HEK293T (cell line): ENCODE data around the gene GUK1.

ENCODE experiments used
- CTCF ChIA-PET: fragments of 350-600 bp; formaldehyde crosslinking; extraction: SDS; loops from one replicate; lab custom pipeline; 2021; ENCODE audit warnings: antibody characterized with exemption, inconsistent platforms; lab: Yijun Ruan, JAX
- POLR2A ChIA-PET: fragments of 350-600 bp; formaldehyde crosslinking; extraction: SDS; loops from one replicate; lab custom pipeline; 2020; ENCODE audit warnings: antibody characterized with exemption, inconsistent platforms; lab: Yijun Ruan, JAX
- DNase-seq: peaks from one replicate; pipeline ENCODE4 v3.0.0; 2012; ENCODE audit warnings: mixed read lengths; ENCODE audit errors: extremely low spot score
- ARNT ChIP-seq: fragments of 450-650 bp; IDR thresholded peaks from 2 replicates; pipeline ENCODE4 v1.6.1; 2017; ENCODE audit warnings: mild to moderate bottlenecking
- BHLHE40 ChIP-seq: fragments of 450-650 bp; IDR thresholded peaks from 2 replicates; pipeline ENCODE4 v1.6.1; 2016; ENCODE audit warnings: mild to moderate bottlenecking, moderate library complexity, borderline replicate concordance
- CTBP1 ChIP-seq: fragments of 450-650 bp; IDR thresholded peaks from 2 replicates; pipeline ENCODE4 v1.6.1; 2016; ENCODE audit warnings: borderline replicate concordance
- ELF4 ChIP-seq: fragments of 450-650 bp; IDR thresholded peaks from 2 replicates; pipeline ENCODE4 v1.6.1; 2017; ENCODE audit warnings: antibody characterized with exemption
- FOXA1 ChIP-seq: fragments of 450-650 bp; IDR thresholded peaks from 2 replicates; pipeline ENCODE4 v1.6.1; 2016; ENCODE audit warnings: mild to moderate bottlenecking
- FOXK2 ChIP-seq: fragments of 450-650 bp; IDR thresholded peaks from 2 replicates; pipeline ENCODE4 v1.6.1; 2016; ENCODE audit warnings: mild to moderate bottlenecking
- FOXM1 ChIP-seq: fragments of 450-650 bp; IDR thresholded peaks from 2 replicates; pipeline ENCODE4 v1.6.1; 2017; ENCODE audit warnings: mild to moderate bottlenecking, borderline replicate concordance
- HDGF ChIP-seq: fragments of 450-650 bp; IDR thresholded peaks from 2 replicates; pipeline ENCODE4 v1.6.1; 2017; ENCODE audit warnings: antibody characterized with exemption, borderline replicate concordance
- L3MBTL2 ChIP-seq: fragments of 450-650 bp; conservative IDR thresholded peaks from 2 replicates; pipeline ENCODE4 v1.6.1; 2016; ENCODE audit warnings: mild to moderate bottlenecking
- LEF1 ChIP-seq: fragments of 450-650 bp; IDR thresholded peaks from 2 replicates; pipeline ENCODE4 v1.6.1; 2017; ENCODE audit warnings: mild to moderate bottlenecking, borderline replicate concordance
- NFRKB ChIP-seq: fragments of 450-650 bp; IDR thresholded peaks from 2 replicates; pipeline ENCODE4 v1.6.1; 2016; ENCODE audit warnings: mild to moderate bottlenecking, moderate library complexity
- SP1 ChIP-seq: fragments of 450-650 bp; IDR thresholded peaks from 2 replicates; pipeline ENCODE4 v1.6.1; 2017
- SUZ12 ChIP-seq: fragments of 450-650 bp; IDR thresholded peaks from 2 replicates; pipeline ENCODE4 v1.6.1; 2016; ENCODE audit warnings: mild to moderate bottlenecking
- TARDBP ChIP-seq: fragments of 450-650 bp; IDR thresholded peaks from 2 replicates; pipeline ENCODE4 v1.6.1; 2016
- ZNF384 ChIP-seq: fragments of 450-650 bp; IDR thresholded peaks from 2 replicates; pipeline ENCODE4 v1.6.1; 2016
- TF ChIP-seq, protein P1 (sequence below): fragments of 450-650 bp; IDR thresholded peaks from 2 replicates; pipeline ENCODE4 v1.6.1; 2016

Gene GUK1, protein sequence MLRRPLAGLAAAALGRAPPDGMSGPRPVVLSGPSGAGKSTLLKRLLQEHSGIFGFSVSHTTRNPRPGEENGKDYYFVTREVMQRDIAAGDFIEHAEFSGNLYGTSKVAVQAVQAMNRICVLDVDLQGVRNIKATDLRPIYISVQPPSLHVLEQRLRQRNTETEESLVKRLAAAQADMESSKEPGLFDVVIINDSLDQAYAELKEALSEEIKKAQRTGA

DNA sequence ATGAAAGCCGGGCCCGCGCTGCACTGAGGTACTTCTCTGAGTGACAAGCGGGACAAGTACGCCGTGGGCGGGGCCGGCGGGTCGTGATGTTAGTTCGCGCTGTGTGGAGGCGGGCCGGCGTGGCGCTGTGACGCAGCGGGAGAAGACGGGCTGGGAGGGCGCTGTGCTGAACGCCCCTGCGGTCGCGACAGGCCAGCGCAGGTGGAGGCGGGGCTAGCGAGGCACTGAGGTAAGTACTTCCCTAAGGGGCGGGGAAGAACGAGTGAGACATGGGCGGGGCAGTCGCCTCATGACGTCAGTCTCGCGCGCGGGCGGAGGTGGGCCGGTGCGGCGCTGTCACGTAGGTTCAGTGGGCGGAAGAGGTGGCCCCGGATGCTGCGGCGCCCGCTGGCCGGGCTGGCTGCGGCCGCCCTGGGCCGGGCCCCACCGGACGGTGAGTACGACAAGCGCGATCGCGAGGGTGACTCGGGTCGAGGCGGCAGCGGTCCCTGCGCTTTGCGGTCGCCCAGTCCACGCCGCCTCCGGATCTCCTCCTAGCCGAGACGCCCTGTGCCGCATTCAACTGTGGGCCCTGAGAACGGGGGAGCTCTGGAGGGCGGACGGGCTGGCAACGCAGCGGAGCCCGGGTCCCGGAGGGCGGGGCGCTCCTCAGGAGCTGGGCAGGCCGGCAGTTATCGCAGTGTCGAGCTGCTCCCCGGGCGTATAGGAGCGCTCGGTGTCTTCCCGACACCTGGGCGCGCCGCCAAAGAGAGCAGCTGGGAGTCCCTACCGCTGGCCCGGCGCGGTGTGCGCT lies at the start of gene GUK1:
Gene GUK1 (plus strand): TSS at position 349 of the 793 bp plus-strand sequence. CDS start 24 bp downstream, at position 373.
- ChIA-PET POLR2A (interaction anchor here (0.6 to 2.8 kb wide), 13 partner anchors 9 to 405 kb away, joined by 3 to 8 read pairs (median 4); partner anchors contain the start of genes JMJD4 and SNAP47), CTCF (interaction anchor here (1.0 kb wide), 1 partner anchor 13 kb away, joined by 5 read pairs; no protein-coding TSS in a partner anchor)
- peak; percentile 100 for DNase-seq
- TF ChIP-seq SUZ12 = no peak
- no peak for TF ChIP-seq FOXK2
- peak; percentile 84; the same call in 1 of the 2 replicates for TF ChIP-seq ARNT
- peak; percentile 100 for TF ChIP-seq HDGF
- TF ChIP-seq, protein P1, sequence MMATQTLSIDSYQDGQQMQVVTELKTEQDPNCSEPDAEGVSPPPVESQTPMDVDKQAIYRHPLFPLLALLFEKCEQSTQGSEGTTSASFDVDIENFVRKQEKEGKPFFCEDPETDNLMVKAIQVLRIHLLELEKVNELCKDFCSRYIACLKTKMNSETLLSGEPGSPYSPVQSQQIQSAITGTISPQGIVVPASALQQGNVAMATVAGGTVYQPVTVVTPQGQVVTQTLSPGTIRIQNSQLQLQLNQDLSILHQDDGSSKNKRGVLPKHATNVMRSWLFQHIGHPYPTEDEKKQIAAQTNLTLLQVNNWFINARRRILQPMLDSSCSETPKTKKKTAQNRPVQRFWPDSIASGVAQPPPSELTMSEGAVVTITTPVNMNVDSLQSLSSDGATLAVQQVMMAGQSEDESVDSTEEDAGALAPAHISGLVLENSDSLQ = peak; percentile 99

DNA sequence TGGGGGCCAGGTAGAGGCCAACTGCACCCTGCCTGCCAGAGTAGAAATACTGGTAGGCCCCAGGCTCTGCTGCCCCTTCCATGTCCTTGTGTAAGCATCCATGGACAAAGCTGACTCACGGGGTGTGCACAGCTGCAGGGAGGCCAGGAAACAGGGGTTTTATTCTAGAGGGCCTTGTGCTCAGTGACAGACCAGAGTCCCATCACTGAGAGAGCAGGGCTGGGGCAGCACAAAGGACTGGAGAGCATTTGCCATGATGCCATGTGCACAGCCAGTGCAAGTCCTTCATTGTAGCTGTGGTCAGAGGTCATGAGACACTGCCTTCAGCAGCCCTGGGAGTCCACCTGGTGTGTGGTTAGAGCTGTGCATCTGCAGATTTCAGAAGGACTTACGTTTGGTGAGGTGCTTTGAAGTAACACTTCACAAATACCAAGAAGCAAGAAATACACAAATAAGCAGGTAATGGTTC lies 49.4 kb upstream of the GUK1 start:
- CTCF ChIA-PET = no interaction called here

DNA sequence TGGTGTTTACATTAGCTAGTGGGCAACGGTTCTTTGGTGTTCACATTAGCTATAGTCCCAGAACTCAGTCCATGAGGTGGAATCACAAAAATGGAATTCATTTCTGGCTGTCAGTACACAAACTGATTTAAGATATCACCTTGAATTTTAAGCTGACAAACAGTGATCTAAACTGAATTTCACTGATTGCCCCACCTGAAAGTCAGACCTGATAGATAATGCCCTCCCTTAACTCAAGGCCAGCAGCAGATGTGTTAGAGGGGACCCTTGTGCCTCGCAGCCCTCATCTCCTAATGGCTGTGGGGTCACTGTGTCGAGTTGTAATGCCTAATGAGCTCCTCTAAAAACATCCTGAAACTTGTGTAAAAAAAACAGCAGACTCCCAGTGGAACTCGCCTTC lies 49.0 kb upstream of the GUK1 start:
- no peak for DNase-seq
- ChIA-PET POLR2A (interaction anchor here (1.1 to 1.2 kb wide), 2 partner anchors 9 kb away, joined by 3 to 6 read pairs; partner anchors contain the start of gene ARF1), CTCF (no interaction called here)
- TF ChIP-seq SUZ12 = no peak
- no peak for TF ChIP-seq LEF1
- TF ChIP-seq ZNF384 = no peak
- TF ChIP-seq BHLHE40 = no peak
- TF ChIP-seq HDGF = no peak

More for the DNA sequence above, 49.4 kb upstream of the GUK1 start:
- DNase-seq = no peak
- TF ChIP-seq, protein P1 = no peak
- TF ChIP-seq FOXK2 (no peak), LEF1 (no peak)
- POLR2A ChIA-PET = interaction anchor here (1.1 to 1.4 kb wide), 3 partner anchors 8 to 14 kb away, joined by 3 to 6 read pairs (median 3); partner anchors contain the start of gene ARF1

DNA sequence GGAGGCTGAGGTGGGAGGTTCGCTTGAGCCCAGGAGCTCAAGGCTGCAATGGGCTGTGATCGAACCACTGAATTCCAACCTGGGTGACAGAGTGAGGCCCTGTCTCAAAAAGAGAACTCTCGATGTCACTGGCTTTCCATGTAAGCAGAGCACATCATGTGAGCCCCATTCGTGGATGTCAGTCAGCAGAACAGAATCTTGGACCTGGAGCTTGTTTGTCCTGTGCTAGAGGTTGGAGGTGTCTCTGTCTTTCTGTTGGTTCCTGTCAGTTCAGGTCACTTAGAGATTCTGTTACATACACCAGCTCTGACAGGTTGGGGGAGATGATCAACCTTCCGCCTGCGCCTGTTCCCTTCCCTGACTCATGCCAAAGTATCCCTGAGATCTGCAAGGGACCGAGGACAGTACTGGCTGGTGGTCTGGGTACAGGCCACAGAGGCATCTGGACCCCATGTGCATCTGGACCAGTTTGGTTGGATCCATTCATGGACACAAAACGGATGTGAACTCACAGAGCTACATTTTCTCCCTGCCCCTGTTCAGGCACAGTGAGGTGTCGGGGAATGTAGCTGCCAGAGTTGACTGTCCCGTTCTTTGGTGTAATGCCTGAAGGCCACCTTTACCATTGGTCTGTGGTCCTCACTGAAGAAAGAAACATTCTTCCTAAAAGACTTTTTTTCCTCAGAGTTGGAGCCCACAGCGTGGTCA lies 47.6 kb upstream of the GUK1 start:
- CTCF ChIA-PET = no interaction called here
- no peak for DNase-seq
- POLR2A ChIA-PET = interaction anchor here (1.0 to 1.2 kb wide), 2 partner anchors 9 to 10 kb away, joined by 4 to 5 read pairs; partner anchors contain the start of gene ARF1
- TF ChIP-seq, protein P1 = no peak
- TF ChIP-seq L3MBTL2 (no peak), ELF4 (no peak), FOXA1 (no peak), BHLHE40 (no peak), LEF1 (no peak), TARDBP (no peak), CTBP1 (no peak), ARNT (no peak)

DNA sequence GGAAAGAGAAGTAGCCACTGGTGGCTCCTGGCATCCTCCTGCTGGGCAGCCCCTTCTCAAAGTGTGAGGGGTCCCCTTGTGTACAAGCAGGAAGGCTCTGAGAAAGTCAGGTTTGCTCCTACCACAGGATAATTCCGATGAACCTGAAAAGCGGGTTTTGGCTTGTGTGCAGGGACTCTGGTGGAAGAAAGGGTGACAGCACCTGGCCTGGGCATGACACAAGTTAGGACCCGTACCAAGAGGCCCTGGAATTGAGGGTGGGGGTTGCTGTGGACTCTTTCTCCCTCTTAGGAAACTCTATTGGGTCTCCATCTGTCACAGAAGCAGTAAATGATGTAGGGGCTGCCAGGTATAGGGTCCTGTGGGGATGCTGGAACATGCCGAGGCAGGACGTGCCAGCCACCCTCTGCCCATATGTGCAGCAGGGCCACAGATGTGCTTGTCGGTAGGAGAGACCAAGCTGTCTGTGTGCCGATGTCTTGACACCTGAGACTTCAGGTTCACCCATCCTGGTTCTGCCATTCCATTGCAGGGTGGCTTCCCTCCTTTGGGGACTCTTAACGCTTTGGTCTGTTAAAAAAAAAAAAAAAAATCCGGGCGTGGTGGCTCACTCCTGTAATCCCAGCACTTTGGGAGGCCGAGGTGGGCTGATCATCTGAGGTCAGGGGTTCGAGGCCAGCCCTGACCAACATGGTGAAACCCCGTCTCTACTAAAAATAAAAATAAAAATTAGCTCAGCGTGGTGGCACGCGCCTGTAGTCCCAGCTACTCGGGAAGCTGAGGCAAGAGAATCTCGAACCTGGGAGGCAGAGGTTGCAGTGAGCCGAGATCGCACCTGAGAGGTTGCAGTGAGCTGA lies 46.8 kb upstream of the GUK1 start:
- DNase-seq = no peak
- ChIA-PET POLR2A (interaction anchor here (1.0 kb wide), 1 partner anchor 11 kb away, joined by 4 read pairs; the partner anchor contains the start of gene ARF1), CTCF (no interaction called here)
- TF ChIP-seq ARNT (no peak), TARDBP (no peak), BHLHE40 (no peak), LEF1 (no peak), FOXK2 (no peak), NFRKB (no peak), SUZ12 (no peak), L3MBTL2 (no peak), ELF4 (no peak), ZNF384 (no peak), SP1 (no peak), CTBP1 (no peak), FOXA1 (no peak), FOXM1 (no peak), HDGF (no peak)
- TF ChIP-seq, protein P1 = no peak
